Natural killer cell (primary cell): ENCODE results near the gene ACTL7B. TPM values are rescaled to one million over a fixed set of nuclear protein-coding genes. Genes with fewer than 3 reads are reported as not detected.

Experiments
- ATAC-seq, 3 donors: fragments of 150-1000 bp in 2 of 3; fragments of 200-7000 bp in 1 of 3; cut with Tn5 transposase; 1 replicate in 1 of 3; 2 replicates in 2 of 3; pipeline ENCODE4 v1.10.0; 2021; ENCODE audit warnings: mild to moderate bottlenecking in 2 of 3, moderate library complexity in 2 of 3
- DNase-seq, 2 donors: peaks; one replicate each; pipeline versions ENCODE4 v3.0.0 to v3.0.0-alpha.2; 2013 to 2021; ENCODE audit warnings: mixed read lengths in 1 of 2
- H3K27ac ChIP-seq: one replicate; pipeline ENCODE4 v1.5.1; 2013; ENCODE audit warnings: mild to moderate bottlenecking, low read length
- H3K27me3 ChIP-seq: one replicate; pipeline ENCODE4 v1.6.1; 2013; ENCODE audit warnings: low read length; ENCODE audit not compliant: control insufficient read depth, insufficient read depth
- H3K36me3 ChIP-seq: one replicate; pipeline ENCODE4 v1.6.1; 2013; ENCODE audit warnings: low read length; ENCODE audit not compliant: control insufficient read depth, insufficient read depth
- H3K4me1 ChIP-seq: one replicate; pipeline ENCODE4 v1.6.1; 2013; ENCODE audit warnings: low read length; ENCODE audit not compliant: control insufficient read depth, insufficient read depth
- H3K4me3 ChIP-seq: one replicate; pipeline ENCODE4 v1.5.1; 2013; ENCODE audit warnings: low read length
- H3K9me3 ChIP-seq: one replicate; pipeline ENCODE4 v1.6.1; 2013; ENCODE audit warnings: low read length; ENCODE audit not compliant: control insufficient read depth, insufficient read depth
- H3K27ac Mint-ChIP-seq, 2 donors: one replicate each; pipeline ENCODE4 v1.8.0; 2022; ENCODE audit warnings: mild to moderate bottlenecking in 2 of 2, mixed read lengths in 2 of 2, moderate library complexity in 1 of 2
- H3K27me3 Mint-ChIP-seq, 2 donors: one replicate each; pipeline ENCODE4 v1.8.0; 2022; ENCODE audit warnings: low read depth in 2 of 2, mixed read lengths in 2 of 2
- H3K36me3 Mint-ChIP-seq: one replicate; pipeline ENCODE4 v1.8.0; 2022; ENCODE audit warnings: mixed read lengths
- H3K4me1 Mint-ChIP-seq, 2 donors: one replicate each; pipeline ENCODE4 v1.8.0; 2022; ENCODE audit warnings: mixed read lengths in 2 of 2
- H3K4me3 Mint-ChIP-seq: one replicate; pipeline ENCODE4 v1.8.0; 2022; ENCODE audit warnings: mild to moderate bottlenecking, moderate library complexity, mixed read lengths
- H3K9me3 Mint-ChIP-seq, 2 donors: one replicate each; pipeline ENCODE4 v1.8.0; 2022; ENCODE audit warnings: mixed read lengths in 2 of 2
- WGBS: methylation state at CpG from one replicate; pipeline ENCODE4 v1.1.7; 2013; ENCODE audit warnings: missing lambda C conversion rate; ENCODE audit not compliant: insufficient coverage; 5-methylcytosine and 5-hydroxymethylcytosine counted together
- intact Hi-C: fragments of 100-400 bp; cut with micrococcal nuclease; formaldehyde crosslinking; loops from one replicate; pipeline ENCODE4 v1.14.2; 2022
- total RNA-seq, 4 donors: library from RNA; stranded (reverse); fragments of 120-200 nt in 1 of 4; gene quantifications; one replicate each; pipeline versions ENCODE4 v1.2.3 to v1.2.4, GENCODE V29; 2013 to 2022
- TF ChIP-seq, protein P1 (sequence below): fragments of 200-600 bp; IDR thresholded peaks from one replicate; pipeline ENCODE4 v1.8.0; 2022; ENCODE audit warnings: antibody characterized with exemption

Gene ACTL7B
- total RNA-seq, 3 donors from 2014 or later (not counting 1 experiment from before 2014, with no cell fraction given), result 0.20 TPM; not detected in 2

GRCh38 chr9:108861464-108861863 lies 5.7 kb upstream of the ACTL7B start:
- intact Hi-C loops, result no loop called here
- Histone ChIP-seq H3K9me3 (no peaks in the 10 kb centered on the region), H3K27ac (no peak overlapping the region), H3K36me3 (no peaks in the 10 kb centered on the region), H3K27me3 (no peaks in the 10 kb centered on the region), H3K4me3 (no peak overlapping the region), H3K4me1 (no peaks in the 10 kb centered on the region)
- ATAC-seq, result no peak
- no peaks in the 10 kb centered on the region for H3K36me3 Mint-ChIP-seq
- peaks cover 0 to 5% of the 10 kb centered on the region in 2 donors for H3K27me3 Mint-ChIP-seq
- H3K27ac Mint-ChIP-seq, result no peak overlapping the region
- H3K4me3 Mint-ChIP-seq, result no peak overlapping the region
- H3K4me1 Mint-ChIP-seq, result peaks cover 0 to 5% of the 10 kb centered on the region in 2 donors
- no peaks in the 10 kb centered on the region for H3K9me3 Mint-ChIP-seq
- no peak for DNase-seq
- TF ChIP-seq, protein P1, sequence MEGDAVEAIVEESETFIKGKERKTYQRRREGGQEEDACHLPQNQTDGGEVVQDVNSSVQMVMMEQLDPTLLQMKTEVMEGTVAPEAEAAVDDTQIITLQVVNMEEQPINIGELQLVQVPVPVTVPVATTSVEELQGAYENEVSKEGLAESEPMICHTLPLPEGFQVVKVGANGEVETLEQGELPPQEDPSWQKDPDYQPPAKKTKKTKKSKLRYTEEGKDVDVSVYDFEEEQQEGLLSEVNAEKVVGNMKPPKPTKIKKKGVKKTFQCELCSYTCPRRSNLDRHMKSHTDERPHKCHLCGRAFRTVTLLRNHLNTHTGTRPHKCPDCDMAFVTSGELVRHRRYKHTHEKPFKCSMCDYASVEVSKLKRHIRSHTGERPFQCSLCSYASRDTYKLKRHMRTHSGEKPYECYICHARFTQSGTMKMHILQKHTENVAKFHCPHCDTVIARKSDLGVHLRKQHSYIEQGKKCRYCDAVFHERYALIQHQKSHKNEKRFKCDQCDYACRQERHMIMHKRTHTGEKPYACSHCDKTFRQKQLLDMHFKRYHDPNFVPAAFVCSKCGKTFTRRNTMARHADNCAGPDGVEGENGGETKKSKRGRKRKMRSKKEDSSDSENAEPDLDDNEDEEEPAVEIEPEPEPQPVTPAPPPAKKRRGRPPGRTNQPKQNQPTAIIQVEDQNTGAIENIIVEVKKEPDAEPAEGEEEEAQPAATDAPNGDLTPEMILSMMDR, result no peak
- WGBS, result 88% methylated on average over 7 of the region's 7 CpGs

DNA sequence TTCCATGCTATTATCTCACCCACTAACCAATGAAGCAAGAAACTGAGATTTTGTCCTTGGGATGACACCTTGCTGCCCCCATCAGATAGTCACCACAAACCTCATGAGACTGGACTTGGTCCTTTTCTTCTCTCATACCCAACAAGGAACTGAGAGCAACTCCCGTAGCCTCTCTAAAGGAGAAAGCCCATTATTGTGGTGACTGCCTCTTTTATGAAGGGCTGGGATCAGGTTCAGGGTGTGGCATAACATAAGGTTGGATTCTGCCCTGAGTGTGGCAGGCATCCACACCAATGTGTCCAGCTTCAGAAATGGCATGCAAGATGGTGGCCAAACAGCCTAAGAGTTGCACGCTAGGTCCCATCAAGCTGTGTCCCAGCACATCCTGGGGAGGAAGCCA lies 5.0 kb upstream of the ACTL7B start:
- no peak overlapping the region for H3K27ac ChIP-seq
- peaks cover 0 to 5% of the 10 kb centered on the region in 2 donors for H3K27me3 Mint-ChIP-seq
- H3K4me3 Mint-ChIP-seq, result no peak overlapping the region
- TF ChIP-seq, protein P1, result no peak
- peaks cover 0 to 3% of the 10 kb centered on the region in 2 donors for H3K4me1 Mint-ChIP-seq
- 98% methylated on average over 2 of the region's 2 CpGs for WGBS
- H3K4me1 ChIP-seq, result no peaks in the 10 kb centered on the region
- no peaks in the 10 kb centered on the region for H3K9me3 ChIP-seq
- ATAC-seq, result no peak
- no peaks in the 10 kb centered on the region for H3K9me3 Mint-ChIP-seq
- H3K27ac Mint-ChIP-seq, result no peak overlapping the region
- H3K27me3 ChIP-seq, result no peaks in the 10 kb centered on the region
- no peaks in the 10 kb centered on the region for H3K36me3 Mint-ChIP-seq
- no peak overlapping the region for H3K4me3 ChIP-seq
- DNase-seq, result no peak
- intact Hi-C loops, result no loop called here
- no peaks in the 10 kb centered on the region for H3K36me3 ChIP-seq

GRCh38 chr9:108860354-108860753 lies 4.6 kb upstream of the ACTL7B start:
- peaks cover 0 to 5% of the 10 kb centered on the region in 2 donors for H3K27me3 Mint-ChIP-seq
- no peak overlapping the region for H3K27ac ChIP-seq
- H3K36me3 ChIP-seq, result no peaks in the 10 kb centered on the region
- no peak overlapping the region for H3K4me3 ChIP-seq
- ATAC-seq (no peak), DNase-seq (no peak)
- no peak overlapping the region for H3K4me3 Mint-ChIP-seq
- no peaks in the 10 kb centered on the region for H3K4me1 ChIP-seq
- intact Hi-C loops, result no loop called here
- H3K9me3 ChIP-seq, result no peaks in the 10 kb centered on the region
- TF ChIP-seq, protein P1, result no peak
- no peak overlapping the region for H3K27ac Mint-ChIP-seq
- no peaks in the 10 kb centered on the region for H3K27me3 ChIP-seq
- 92% methylated on average over 4 of the region's 4 CpGs for WGBS
- H3K4me1 Mint-ChIP-seq, result no peaks in the 10 kb centered on the region
- no peaks in the 10 kb centered on the region for H3K36me3 Mint-ChIP-seq
- H3K9me3 Mint-ChIP-seq, result no peaks in the 10 kb centered on the region

DNA sequence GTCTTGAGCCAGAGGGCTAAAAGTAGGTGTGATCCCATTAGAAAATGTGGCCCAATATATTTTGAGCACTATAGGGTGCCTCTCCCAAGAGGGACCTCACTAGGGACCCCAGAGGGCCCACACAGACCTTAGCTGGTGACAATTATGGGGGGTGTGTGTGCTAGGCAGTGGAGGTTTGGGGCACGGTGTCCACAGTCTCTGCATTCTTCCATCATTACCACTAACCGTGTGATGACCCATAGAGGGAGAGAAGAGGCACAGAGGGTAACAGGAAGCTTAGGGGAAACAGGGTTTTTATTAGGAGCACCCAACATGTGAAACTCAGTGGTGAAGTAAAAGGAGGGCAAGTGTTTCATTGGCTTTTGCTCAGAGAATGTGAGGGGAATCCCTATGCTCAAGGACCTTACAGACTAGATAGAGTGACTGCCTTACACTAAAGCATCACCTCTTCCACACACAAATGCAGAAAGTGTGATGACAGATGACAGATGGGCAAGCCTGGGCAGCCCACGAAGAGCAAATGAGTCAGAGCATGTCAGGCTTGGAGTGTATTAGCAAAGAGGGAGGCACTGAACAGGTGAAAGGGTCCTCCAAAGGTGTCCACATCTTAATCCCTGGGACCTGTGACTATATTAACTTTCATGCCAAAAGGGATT lies 3.8 kb upstream of the ACTL7B start:
- no peaks in the 10 kb centered on the region for H3K36me3 Mint-ChIP-seq
- DNase-seq (no peak), ATAC-seq (no peak)
- 64% methylated on average over 2 of the region's 3 CpGs for WGBS
- H3K27me3 Mint-ChIP-seq, result peaks cover 0 to 5% of the 10 kb centered on the region in 2 donors
- no peak overlapping the region for H3K4me3 Mint-ChIP-seq
- Histone ChIP-seq H3K36me3 (no peaks in the 10 kb centered on the region), H3K4me1 (no peaks in the 10 kb centered on the region), H3K9me3 (no peaks in the 10 kb centered on the region), H3K27ac (no peak overlapping the region), H3K27me3 (no peaks in the 10 kb centered on the region), H3K4me3 (no peak overlapping the region)
- TF ChIP-seq, protein P1, result no peak
- H3K9me3 Mint-ChIP-seq, result no peaks in the 10 kb centered on the region
- H3K27ac Mint-ChIP-seq, result no peak overlapping the region
- no peaks in the 10 kb centered on the region for H3K4me1 Mint-ChIP-seq
- intact Hi-C loops, result no loop called here
